H54 (cell line): Measurements from ENCODE around the gene POLR2H.

ENCODE experiments used
- DNase-seq: peaks from one replicate; pipeline ENCODE4 v3.0.0; 2011; ENCODE audit warnings: low spot score, mixed read lengths; ENCODE audit not compliant: insufficient read length
- FAIRE-seq: peaks from 3 replicates; lab custom pipeline; 2011; peaks lifted over from hg19 to GRCh38; lab: Jason Lieb, UNC
- POLR2A ChIP-seq: IDR thresholded peaks from 2 replicates; pipeline ENCODE4 v1.6.1; 2011; ENCODE audit warnings: low read depth, mild to moderate bottlenecking, low read length

Gene POLR2H

GRCh38 chr3:184361532-184361931 is at the start of gene POLR2H, which contains the start of gene CLCN2:
TSS of gene POLR2H (plus strand) at chr3:184361710. CDS start at chr3:184363493, 1,783 bp downstream.
TSS of gene CLCN2 (minus strand) at chr3:184361605. CDS start at chr3:184361479, 126 bp downstream.
- FAIRE-seq = no peak
- peak; percentile 63 for TF ChIP-seq POLR2A
- DNase-seq = peak; percentile 65

- DNase-seq (peak; percentile 95), FAIRE-seq (peak; percentile 27)
- peak; percentile 75 for TF ChIP-seq POLR2A
These were observed 47.2 kb upstream of the POLR2H start, which contains the start of gene EIF4G1 for GRCh38 chr3:184314363-184314699. TSS of gene EIF4G1 (plus strand) at chr3:184314606. CDS start at chr3:184315797, 1,191 bp downstream.

GRCh38 chr3:184314700-184315542 is 46.6 kb upstream of the POLR2H start:
- TF ChIP-seq POLR2A = no peak; the same call in 1 of the 2 replicates
- DNase-seq (peak; percentile 47), FAIRE-seq (no peak)

- no peak for FAIRE-seq
- no peak for TF ChIP-seq POLR2A
- DNase-seq = no peak
These were observed 46.0 kb upstream of the POLR2H start for GRCh38 chr3:184315543-184315867.

- no peak for TF ChIP-seq POLR2A
- DNase-seq = no peak
- FAIRE-seq = no peak
These were observed 45.4 kb upstream of the POLR2H start for GRCh38 chr3:184315871-184316661.

- DNase-seq (no peak), FAIRE-seq (no peak)
- no peak for TF ChIP-seq POLR2A
These were observed 44.7 kb upstream of the POLR2H start for GRCh38 chr3:184316792-184317191.

GRCh38 chr3:184317201-184317600 is 44.3 kb upstream of the POLR2H start:
- FAIRE-seq (no peak), DNase-seq (no peak)
- TF ChIP-seq POLR2A = no peak

GRCh38 chr3:184320104-184320445 is 41.4 kb upstream of the POLR2H start:
- peak; percentile 99 for DNase-seq
- no peak for TF ChIP-seq POLR2A
- FAIRE-seq = peak; percentile 15

GRCh38 chr3:184321666-184322065 is 39.8 kb upstream of the POLR2H start:
- no peak for TF ChIP-seq POLR2A
- no peak for DNase-seq
- no peak for FAIRE-seq

GRCh38 chr3:184322731-184323487 is 38.6 kb upstream of the POLR2H start:
- FAIRE-seq (no peak), DNase-seq (no peak)
- TF ChIP-seq POLR2A = no peak

- FAIRE-seq (no peak), DNase-seq (no peak)
- TF ChIP-seq POLR2A = no peak
These were observed 37.8 kb upstream of the POLR2H start for GRCh38 chr3:184323696-184324095.

- DNase-seq (no peak), FAIRE-seq (no peak)
- no peak for TF ChIP-seq POLR2A
These were observed 36.2 kb upstream of the POLR2H start for GRCh38 chr3:184325269-184325668.

GRCh38 chr3:184325715-184326369 is 35.7 kb upstream of the POLR2H start:
- no peak for TF ChIP-seq POLR2A
- DNase-seq = no peak
- FAIRE-seq = no peak
